Measurements from ENCODE around the gene B3GNT9. TPM values are rescaled to one million over a fixed set of nuclear protein-coding genes. Genes with fewer than 3 reads are reported as not detected.

The B3GNT9 gene
- total and polyA plus RNA-seq, 2 of the 8 experiments (the other 6 are each of a cell fraction or from before 2014, with no cell fraction given) = 3.5 to 9.0 TPM

DNA sequence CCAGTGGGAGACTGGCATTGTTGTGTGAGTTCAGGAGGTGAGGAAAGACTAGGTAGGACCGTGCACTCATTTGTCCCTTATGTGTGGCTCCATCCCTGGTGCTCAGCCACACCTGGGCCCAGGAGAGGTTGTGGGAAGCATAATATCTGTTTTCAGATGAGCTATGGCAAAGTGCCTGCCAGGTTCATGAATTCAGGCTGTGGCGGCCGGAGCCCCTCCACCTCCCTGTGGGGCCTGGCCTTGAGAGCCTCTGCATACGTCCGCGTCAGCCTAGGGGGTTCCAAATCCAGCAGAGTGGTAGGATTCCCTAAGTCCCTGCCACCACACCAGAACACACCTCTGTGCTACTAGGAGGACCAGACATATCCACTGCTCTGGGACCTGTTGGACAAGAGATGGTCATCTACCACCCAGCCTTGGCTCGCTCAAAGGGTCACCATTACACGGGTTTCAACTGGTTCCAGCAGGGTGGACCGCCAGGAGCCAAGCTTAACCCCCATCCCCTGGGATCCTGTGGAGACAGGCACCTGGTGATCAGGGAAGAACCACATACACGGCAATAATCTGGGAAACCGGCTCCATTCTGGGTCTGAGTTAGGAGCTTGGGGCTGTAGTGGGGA is 2.0 kb downstream of the B3GNT9 start:
- no peak overlapping the region for H3K14ac ChIP-seq (ENCODE audit: insufficient read length)
- ChIA-PET POLR2A (ENCODE audit: partially characterized antibody) (interaction anchor here (1.2 to 1.7 kb wide), 6 partner anchors 11 to 118 kb away, joined by 3 to 6 read pairs (median 4); partner anchors contain the start of genes FBXL8 and TRADD), CTCF (ENCODE audit: partially characterized antibody) (interaction anchor here (0.7 to 5.3 kb wide), 18 partner anchors 8 to 196 kb away, joined by 3 to 38 read pairs (median 4); partner anchors contain the start of gene NOL3)
- H2AK5ac ChIP-seq (ENCODE audit: low read depth, low read length) = no peak overlapping the region; the same call in 1 of the 2 replicates
- H4K91ac ChIP-seq (replicated peaks; ENCODE audit: insufficient read length, low read length) = no peak overlapping the region
- DNase-seq (ENCODE audit: low read depth in 1 of 2, low spot score in 2 of 2) = no peak
- H3K56ac ChIP-seq (replicated peaks; ENCODE audit: insufficient read length, low read depth, low read length) = no peak overlapping the region
- H3K27me3 ChIP-seq (replicated peaks in 1 of 4; ENCODE audit: control insufficient read depth in 3 of 4, extremely low read depth in 1 of 4, insufficient read depth in 3 of 4, low read length in 3 of 4) = peaks cover 12 to 35% (median 27%) of the 10 kb centered on the region in 4 experiments
- H3K18ac ChIP-seq (ENCODE audit: extremely low read depth, low read length) = no peak overlapping the region
- no peak overlapping the region for H4K8ac ChIP-seq (ENCODE audit: extremely low read depth, insufficient read depth, low read length)
- H2BK12ac ChIP-seq (ENCODE audit: low read depth, low read length) = no peak overlapping the region
- no peak for FAIRE-seq
- H3K79me1 ChIP-seq (ENCODE audit: low read depth, low read length) = no peaks in the 10 kb centered on the region
- peaks cover 3 to 19% of the 10 kb centered on the region in 2 experiments for H4K20me1 ChIP-seq (replicated peaks in 1 of 2; ENCODE audit: control insufficient read depth in 1 of 2, insufficient read depth in 2 of 2, low read length in 2 of 2)
- peak overlapping the region in 1 of 2 experiments; percentile 92; a peak in 1 of 4 replicates for H3K4me2 ChIP-seq (ENCODE audit: insufficient read depth in 1 of 2, low read depth in 2 of 2, low read length in 2 of 2)
- H2BK15ac ChIP-seq (ENCODE audit: low read length) = no peak overlapping the region
- no peak overlapping the region for H3K4me3 ChIP-seq (ENCODE audit: extremely low read depth in 1 of 4, insufficient read depth in 2 of 4, low read depth in 3 of 4, low read length in 4 of 4)
- H2AFZ ChIP-seq (ENCODE audit: low read length) = no peak overlapping the region
- H3K9ac ChIP-seq (replicated peaks in 1 of 4; ENCODE audit: extremely low read depth in 1 of 4, low read depth in 3 of 4, low read length in 3 of 4) = no peak overlapping the region; a peak in 1 of 7 replicates
- no peak overlapping the region for H3K4ac ChIP-seq (replicated peaks; ENCODE audit: insufficient read length, low read depth, low read length)
- H2BK20ac ChIP-seq (ENCODE audit: low read length) = no peak overlapping the region
- H2BK5ac ChIP-seq (ENCODE audit: low read depth, low read length) = no peak overlapping the region
- 94% methylated on average over 11 of the region's 11 CpGs; no CpG with 5 or more reads in 1 of the 2 experiments for WGBS, 2 experiments (ENCODE audit: extremely low coverage in 1 of 2, insufficient coverage in 1 of 2, insufficient read length in 1 of 2, insufficient replicate concordance in 2 of 2, low coverage in 1 of 2, low lambda C conversion rate in 2 of 2, missing lambda C conversion rate in 1 of 2)
- no peak overlapping the region for H2BK120ac ChIP-seq (replicated peaks; ENCODE audit: low read depth, low read length)
- peaks cover 11 to 26% (median 20%) of the 10 kb centered on the region in 4 experiments; a peak in 6 of 8 replicates for H3K36me3 ChIP-seq (ENCODE audit: control insufficient read depth in 2 of 4, insufficient read depth in 4 of 4, low read length in 3 of 4)
- H3K23ac ChIP-seq (ENCODE audit: insufficient read length) = no peak overlapping the region
- H3K9me3 ChIP-seq (ENCODE audit: insufficient read depth in 2 of 2, low read depth in 1 of 2, low read length in 1 of 2) = no peaks in the 10 kb centered on the region; a peak in 1 of 4 replicates
- H3K4me1 ChIP-seq (replicated peaks in 1 of 4; ENCODE audit: control insufficient read depth in 3 of 4, insufficient read depth in 4 of 4, low read length in 3 of 4) = peaks cover 0 to 11% (median 8%) of the 10 kb centered on the region in 4 experiments; a peak in 5 of 7 replicates
- H3K79me2 ChIP-seq (ENCODE audit: control insufficient read depth in 1 of 2, insufficient read depth in 2 of 2, low read length in 2 of 2) = no peaks in the 10 kb centered on the region
- H3K23me2 ChIP-seq (ENCODE audit: low read depth, low read length) = peaks cover 13% of the 10 kb centered on the region; the same call in 1 of the 2 replicates
- H4K5ac ChIP-seq (ENCODE audit: insufficient read length, low read depth, low read length) = no peak overlapping the region
- no peak overlapping the region for H3K27ac ChIP-seq (ENCODE audit: low read depth, low read length)
- TF ChIP-seq TAF7 (optimal IDR thresholded peaks at IDR 0.05; ENCODE audit: borderline replicate concordance, low read depth, low read length) = no peak
- no peak for TF ChIP-seq CEBPB (IDR thresholded peaks at IDR 0.05; ENCODE audit: low read depth, low read length)
- no peak for TF ChIP-seq CHD2 (IDR thresholded peaks at IDR 0.05; ENCODE audit: low read length)
- no peak for TF ChIP-seq EP300 (IDR thresholded peaks at IDR 0.05; ENCODE audit: borderline replicate concordance in 1 of 2, low read depth in 2 of 2, low read length in 2 of 2)
- TF ChIP-seq BCL11A (IDR thresholded peaks at IDR 0.05; ENCODE audit: low read depth in 2 of 2, low read length in 2 of 2) = no peak
- TF ChIP-seq RFX5 (IDR thresholded peaks at IDR 0.05; ENCODE audit: borderline replicate concordance, low read depth, low read length) = no peak
- TF ChIP-seq YY1 (IDR thresholded peaks at IDR 0.05; ENCODE audit: low read depth, low read length) = no peak
- no peak for TF ChIP-seq SRF (IDR thresholded peaks at IDR 0.05; ENCODE audit: low read depth, low read length)
- no peak for TF ChIP-seq HDAC6 (IDR thresholded peaks at IDR 0.05; ENCODE audit: low read depth, low read length)
